Nephron progenitor cell (in vitro differentiated cells): ENCODE results near the gene NPHS1.
"Not testable (repeated sequence)": the region's sequence is repeated elsewhere in the genome, so short reads cannot be mapped to it uniquely, and the experiment has no call there.

Experiments
- DNase-seq: peaks from one replicate; pipeline ENCODE4 v3.0.0; 2021
- H3K27ac Mint-ChIP-seq: 2 replicates; pipeline ENCODE4 v1.8.0; 2021; ENCODE audit warnings: mild to moderate bottlenecking, moderate library complexity, mixed read lengths
- H3K27me3 Mint-ChIP-seq: 2 replicates; pipeline ENCODE4 v1.8.0; 2021; ENCODE audit warnings: mild to moderate bottlenecking, low read depth, mixed read lengths; ENCODE audit not compliant: poor library complexity
- H3K36me3 Mint-ChIP-seq: 2 replicates; pipeline ENCODE4 v1.8.0; 2021; ENCODE audit warnings: low read depth, mixed read lengths
- H3K4me1 Mint-ChIP-seq: 2 replicates; pipeline ENCODE4 v1.8.0; 2021; ENCODE audit warnings: mixed read lengths
- H3K4me3 Mint-ChIP-seq: 2 replicates; pipeline ENCODE4 v1.8.0; 2021; ENCODE audit warnings: mild to moderate bottlenecking, moderate library complexity, mixed read lengths
- H3K9me3 Mint-ChIP-seq: 2 replicates; pipeline ENCODE4 v1.8.0; 2021; ENCODE audit warnings: mild to moderate bottlenecking, moderate library complexity, mixed read lengths
- TF ChIP-seq, protein P1 (sequence below): fragments of 200-600 bp; sonication (generic); IDR thresholded peaks from 2 replicates; pipeline ENCODE4 v1.5.0; 2021; ENCODE audit warnings: antibody characterized with exemption

NPHS1 gene

DNA sequence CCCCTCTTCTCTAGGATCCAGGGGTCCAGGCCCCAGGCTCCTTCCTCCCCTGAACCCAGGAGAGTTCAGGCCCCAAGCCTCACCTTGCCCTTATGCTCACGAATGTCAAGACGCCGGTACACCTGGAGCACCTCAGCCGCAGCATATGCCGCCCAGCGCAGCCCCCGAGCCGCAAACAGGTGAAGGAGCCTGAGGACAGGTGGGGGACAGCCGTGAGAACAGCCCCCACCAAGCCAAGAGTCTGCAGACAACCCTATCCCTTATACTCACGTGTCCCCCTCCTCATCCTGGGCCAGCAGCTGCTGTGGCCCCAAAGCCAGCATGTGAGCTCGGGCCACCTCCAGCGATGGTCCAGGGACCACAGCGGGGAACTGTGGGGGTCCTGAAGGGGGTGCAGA is 44.3 kb upstream of the NPHS1 start:
- TF ChIP-seq, protein P1, sequence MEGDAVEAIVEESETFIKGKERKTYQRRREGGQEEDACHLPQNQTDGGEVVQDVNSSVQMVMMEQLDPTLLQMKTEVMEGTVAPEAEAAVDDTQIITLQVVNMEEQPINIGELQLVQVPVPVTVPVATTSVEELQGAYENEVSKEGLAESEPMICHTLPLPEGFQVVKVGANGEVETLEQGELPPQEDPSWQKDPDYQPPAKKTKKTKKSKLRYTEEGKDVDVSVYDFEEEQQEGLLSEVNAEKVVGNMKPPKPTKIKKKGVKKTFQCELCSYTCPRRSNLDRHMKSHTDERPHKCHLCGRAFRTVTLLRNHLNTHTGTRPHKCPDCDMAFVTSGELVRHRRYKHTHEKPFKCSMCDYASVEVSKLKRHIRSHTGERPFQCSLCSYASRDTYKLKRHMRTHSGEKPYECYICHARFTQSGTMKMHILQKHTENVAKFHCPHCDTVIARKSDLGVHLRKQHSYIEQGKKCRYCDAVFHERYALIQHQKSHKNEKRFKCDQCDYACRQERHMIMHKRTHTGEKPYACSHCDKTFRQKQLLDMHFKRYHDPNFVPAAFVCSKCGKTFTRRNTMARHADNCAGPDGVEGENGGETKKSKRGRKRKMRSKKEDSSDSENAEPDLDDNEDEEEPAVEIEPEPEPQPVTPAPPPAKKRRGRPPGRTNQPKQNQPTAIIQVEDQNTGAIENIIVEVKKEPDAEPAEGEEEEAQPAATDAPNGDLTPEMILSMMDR = no peak
- no peaks in the 10 kb centered on the region for H3K9me3 Mint-ChIP-seq
- peaks cover 14% of the 10 kb centered on the region for H3K4me1 Mint-ChIP-seq

DNA sequence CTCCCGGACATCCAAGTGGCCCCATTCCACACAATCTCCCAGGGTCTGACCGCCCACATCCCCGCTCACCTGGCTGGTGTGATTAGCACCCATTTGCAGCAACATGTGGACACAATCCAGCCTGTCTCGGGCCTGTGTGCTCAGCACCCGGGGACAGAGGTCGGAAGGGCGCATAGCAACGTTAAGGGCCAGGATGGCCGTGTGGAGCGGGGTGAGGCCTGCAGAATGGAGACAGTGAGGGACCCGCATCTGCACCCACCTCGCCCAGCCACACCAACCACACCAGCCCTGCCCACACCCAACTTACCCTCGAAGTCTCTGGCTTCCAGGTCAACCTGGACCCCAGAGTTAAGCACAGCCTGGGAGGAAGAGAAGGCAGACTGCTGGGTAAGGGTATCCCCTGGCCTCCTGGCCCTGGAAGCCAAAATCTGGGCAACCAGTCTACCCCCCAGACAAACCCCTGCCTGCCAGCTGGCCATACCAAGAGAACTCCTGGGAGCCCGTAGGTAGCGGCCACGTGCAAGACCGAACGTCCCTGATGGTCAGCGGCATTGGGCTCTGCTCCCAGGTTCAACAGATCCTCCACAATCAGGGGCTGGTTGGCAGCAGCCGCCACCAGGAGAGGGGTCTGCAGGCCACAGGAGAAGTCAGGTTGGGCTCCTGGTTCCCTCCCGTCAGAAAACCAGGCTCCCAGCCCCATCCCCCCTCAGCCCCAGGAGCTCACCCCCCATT is 43.8 kb upstream of the NPHS1 start:
- TF ChIP-seq, protein P1 = no peak
- no peak overlapping the region for H3K4me3 Mint-ChIP-seq
- no peaks in the 10 kb centered on the region for H3K9me3 Mint-ChIP-seq
- H3K4me1 Mint-ChIP-seq = peaks cover 10% of the 10 kb centered on the region
- no peak for DNase-seq
- peaks cover 14% of the 10 kb centered on the region for H3K27me3 Mint-ChIP-seq
- H3K27ac Mint-ChIP-seq = no peak overlapping the region
- peaks cover 13% of the 10 kb centered on the region for H3K36me3 Mint-ChIP-seq

More for the DNA sequence above, 44.3 kb upstream of the NPHS1 start:
- Mint-ChIP-seq H3K4me3 (no peak overlapping the region), H3K27me3 (peaks cover 15% of the 10 kb centered on the region), H3K36me3 (peaks cover 12% of the 10 kb centered on the region), H3K27ac (no peak overlapping the region)
- no peak for DNase-seq

DNA sequence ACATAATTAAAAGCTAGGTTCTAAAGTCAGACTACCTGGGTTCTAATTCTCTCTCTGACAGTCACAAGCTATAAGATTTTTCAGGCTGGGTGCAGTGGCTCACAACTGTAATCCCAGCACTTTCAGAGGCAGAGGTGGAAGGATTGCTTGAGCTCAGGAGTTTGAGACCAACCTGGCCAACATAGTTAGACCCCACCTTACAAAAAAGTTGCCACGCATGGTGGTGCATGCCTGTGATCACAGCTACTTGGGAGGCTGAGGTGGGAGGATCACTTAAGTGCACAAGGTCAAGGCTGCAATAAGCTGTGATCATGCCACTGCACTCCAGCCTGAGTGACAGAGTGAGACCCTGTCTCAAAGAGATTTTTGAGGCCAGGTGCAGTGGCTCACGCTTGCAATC is 42.0 kb upstream of the NPHS1 start:
- H3K9me3 Mint-ChIP-seq = no peaks in the 10 kb centered on the region
- peaks cover 8% of the 10 kb centered on the region for H3K4me1 Mint-ChIP-seq

DNA sequence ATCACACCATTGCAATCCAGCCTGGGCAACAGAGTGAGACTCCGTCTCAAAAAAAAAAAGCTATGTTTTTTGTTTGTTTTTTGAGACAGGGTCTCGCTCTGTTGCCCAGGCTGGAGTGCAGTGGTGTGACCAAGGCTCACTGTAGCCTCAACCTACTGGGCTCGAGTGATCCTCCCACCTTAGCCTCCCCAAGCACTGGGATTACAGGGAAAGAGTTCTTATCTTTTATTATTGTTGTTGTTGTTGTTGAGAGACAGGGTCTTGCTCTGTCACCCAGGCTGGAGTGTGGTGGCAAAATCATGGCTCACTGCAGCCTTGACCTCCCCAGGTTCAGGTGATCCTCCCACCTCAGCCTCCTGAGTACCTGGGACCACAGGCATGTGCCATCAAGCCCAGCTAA is 39.5 kb upstream of the NPHS1 start:
- not testable (repeated sequence) for H3K27ac Mint-ChIP-seq, H3K27me3 Mint-ChIP-seq, H3K4me1 Mint-ChIP-seq, DNase-seq, H3K9me3 Mint-ChIP-seq, H3K4me3 Mint-ChIP-seq
- peaks cover 41% of the 10 kb centered on the region for H3K36me3 Mint-ChIP-seq

More for the DNA sequence above, 42.0 kb upstream of the NPHS1 start:
- Mint-ChIP-seq H3K27me3 (peaks cover 14% of the 10 kb centered on the region), H3K4me3 (no peak overlapping the region), H3K36me3 (peaks cover 26% of the 10 kb centered on the region), H3K27ac (no peak overlapping the region)
- DNase-seq = no peak
- TF ChIP-seq, protein P1 = no peak

DNA sequence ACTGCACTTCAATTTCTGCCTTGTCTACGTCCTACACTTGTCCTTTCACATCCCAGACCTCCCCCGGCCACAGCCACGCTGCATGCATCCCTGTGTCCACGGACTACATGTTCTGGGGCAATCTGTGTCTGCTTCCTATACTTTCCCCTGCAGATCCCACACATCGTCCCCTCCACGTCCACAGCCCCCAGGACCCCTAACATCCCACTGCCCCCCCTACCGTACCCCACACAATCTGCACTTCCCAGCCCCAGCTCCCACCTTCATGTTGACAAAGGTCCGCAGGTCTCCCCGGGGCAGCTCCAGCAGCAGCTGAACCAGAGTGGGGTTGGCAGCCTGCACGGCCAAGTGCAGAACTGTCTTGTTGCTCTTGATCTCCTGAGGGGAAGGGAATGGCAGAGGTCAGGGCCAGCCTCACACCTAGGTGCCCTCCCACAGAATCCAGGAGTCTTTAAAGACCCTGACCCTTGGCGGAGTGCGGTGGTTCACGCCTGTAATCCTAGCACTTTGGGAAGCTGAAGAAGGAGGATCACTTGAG is 37.9 kb upstream of the NPHS1 start:
- no peak for DNase-seq
- H3K27ac Mint-ChIP-seq = no peak overlapping the region
- H3K4me3 Mint-ChIP-seq = no peak overlapping the region
- TF ChIP-seq, protein P1 = no peak
- no peaks in the 10 kb centered on the region for H3K4me1 Mint-ChIP-seq
- H3K36me3 Mint-ChIP-seq = peaks cover 35% of the 10 kb centered on the region
- H3K27me3 Mint-ChIP-seq = peaks cover 12% of the 10 kb centered on the region
- no peaks in the 10 kb centered on the region for H3K9me3 Mint-ChIP-seq

DNA sequence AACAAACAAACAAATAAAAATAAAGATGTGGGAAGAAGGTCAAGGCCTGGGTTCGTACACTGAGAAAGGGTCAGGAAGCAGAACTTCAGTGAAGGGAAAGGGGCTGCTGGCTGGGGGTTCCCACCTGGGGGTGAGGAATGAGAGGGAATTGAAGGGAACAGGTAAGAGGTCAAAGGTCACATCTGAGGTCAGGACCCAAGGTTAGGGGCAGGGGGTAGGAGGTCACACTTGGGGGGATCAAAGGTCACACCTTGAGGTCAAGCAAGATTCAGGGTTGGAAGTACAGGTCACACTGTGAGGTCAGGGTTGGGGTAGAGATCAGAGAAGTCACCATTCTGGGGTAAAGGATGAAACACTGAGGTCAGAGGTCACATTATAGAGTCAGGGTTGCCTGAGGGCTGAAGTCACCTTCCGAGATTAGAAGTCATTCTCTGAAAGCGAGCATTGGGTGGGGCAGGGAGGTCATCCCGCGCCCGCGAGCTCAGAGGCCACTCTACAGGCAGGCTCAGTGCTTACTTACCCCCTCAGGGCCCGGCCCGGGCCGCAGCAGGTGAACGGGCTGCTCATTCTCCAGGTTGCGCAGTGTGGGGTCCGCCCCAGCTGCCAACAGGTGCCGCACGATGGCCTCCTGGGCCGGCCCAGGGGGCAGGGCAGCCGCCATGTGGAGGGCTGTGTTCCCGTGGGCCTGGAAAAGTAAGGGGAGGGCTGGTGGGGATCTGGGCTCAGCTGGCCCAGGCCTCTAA is 37.2 kb upstream of the NPHS1 start:
- no peaks in the 10 kb centered on the region for H3K4me1 Mint-ChIP-seq
- H3K27me3 Mint-ChIP-seq = peaks cover 13% of the 10 kb centered on the region
- H3K9me3 Mint-ChIP-seq = no peaks in the 10 kb centered on the region
- H3K27ac Mint-ChIP-seq = no peak overlapping the region
- peaks cover 35% of the 10 kb centered on the region for H3K36me3 Mint-ChIP-seq
- H3K4me3 Mint-ChIP-seq = no peak overlapping the region
- TF ChIP-seq, protein P1 = no peak
- no peak for DNase-seq
